EH (cell line): ENCODE data around the gene TCIRG1.

Source experiments
- DNase-seq: peaks from one replicate; pipeline ENCODE4 v3.0.0-alpha.2; 2015; ENCODE audit warnings: low read depth

The TCIRG1 gene

DNA sequence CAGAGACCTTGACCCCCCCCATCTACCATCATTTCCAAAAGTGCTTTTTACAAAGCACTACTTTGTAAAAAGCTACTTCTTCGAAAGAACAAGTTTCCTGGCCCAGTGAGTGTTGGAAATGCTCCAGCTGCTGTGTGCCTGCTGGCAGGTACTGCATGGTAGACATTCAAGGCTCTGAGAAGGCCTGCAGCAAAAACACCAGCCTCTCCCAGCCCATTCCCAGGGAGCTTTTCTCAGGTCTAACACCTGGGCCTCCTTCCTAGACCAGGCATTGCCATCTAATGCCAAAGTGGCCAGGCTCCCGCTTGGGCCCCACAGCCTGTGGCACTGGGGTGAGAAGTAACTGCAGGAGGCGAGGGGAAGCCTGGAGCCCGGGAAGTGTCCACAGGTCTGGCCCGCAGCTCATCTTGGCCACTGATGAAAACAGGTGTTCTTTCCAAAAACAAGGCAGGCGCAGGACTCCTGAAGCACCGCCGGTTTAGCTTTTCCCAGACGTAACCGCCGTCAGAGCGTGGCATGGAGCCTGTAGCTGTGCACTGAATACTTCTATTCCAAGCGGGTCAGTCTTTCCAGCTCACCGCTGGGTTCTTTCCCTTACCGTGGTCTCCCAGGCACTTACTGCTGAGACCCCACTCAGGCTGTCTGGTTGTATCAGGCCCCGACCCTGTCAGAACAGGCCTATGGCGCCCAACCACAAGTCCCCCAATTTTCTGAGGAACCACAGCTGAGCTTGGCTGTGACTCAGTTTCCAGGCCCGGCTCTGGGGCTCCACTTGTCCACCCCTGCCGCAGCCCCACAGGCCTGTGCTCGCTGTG, 1.2 kb upstream of the TCIRG1 start:
- no peak for DNase-seq

DNA sequence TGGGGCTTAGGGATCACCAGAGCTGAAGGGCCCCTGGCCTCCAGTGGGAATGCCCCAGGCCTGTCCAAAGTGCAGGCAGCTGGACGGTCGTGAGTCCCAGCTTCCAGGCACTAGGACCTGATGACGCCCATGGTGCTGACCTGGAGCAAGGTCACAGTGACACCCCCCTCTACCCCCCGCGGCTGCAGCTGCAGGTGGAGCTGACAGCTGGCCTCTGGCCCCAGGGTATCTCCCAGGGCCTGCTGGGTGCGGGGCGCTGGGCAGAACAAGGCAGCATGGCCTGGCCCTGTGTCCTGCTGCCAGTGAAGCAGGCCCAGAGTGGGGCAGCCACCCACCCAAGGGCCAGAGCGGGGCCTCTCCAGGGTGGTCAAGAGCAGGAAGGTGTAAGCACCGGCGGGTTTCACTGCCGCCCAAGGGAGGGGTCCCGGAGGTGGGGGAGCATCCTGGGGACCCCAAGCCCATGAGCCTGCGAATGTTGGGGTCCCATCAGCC, 553 bp upstream of the TCIRG1 start:
- DNase-seq, result no peak

DNA sequence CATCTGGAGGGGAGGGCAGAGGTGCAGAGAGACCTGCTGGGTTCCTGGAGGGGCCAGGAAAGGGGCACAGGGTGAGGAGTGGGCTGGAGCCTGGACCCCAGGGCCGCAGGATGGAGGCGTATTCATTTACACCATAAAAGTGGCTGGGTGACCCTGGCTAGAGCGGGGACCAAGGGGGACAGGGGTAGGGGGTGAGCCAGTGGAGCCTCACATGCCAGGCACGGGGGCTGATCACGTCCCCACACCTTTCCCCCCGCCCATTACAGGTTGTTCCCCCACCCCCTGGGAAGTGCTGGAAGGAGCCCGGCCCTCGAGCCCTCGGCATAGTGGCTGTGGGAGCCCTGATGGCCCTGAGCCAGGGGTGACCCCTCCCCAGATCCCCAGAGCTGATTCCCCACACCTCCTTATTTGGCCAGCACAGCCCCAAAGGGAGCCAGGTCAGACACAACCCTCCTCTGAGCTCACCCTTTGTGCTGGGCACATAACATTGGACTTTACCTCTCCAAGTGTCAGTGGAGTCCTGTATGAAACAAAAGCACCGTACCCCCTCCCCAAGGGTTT, 781 bp downstream of the TCIRG1 start:
- DNase-seq, result peak; percentile 27

DNA sequence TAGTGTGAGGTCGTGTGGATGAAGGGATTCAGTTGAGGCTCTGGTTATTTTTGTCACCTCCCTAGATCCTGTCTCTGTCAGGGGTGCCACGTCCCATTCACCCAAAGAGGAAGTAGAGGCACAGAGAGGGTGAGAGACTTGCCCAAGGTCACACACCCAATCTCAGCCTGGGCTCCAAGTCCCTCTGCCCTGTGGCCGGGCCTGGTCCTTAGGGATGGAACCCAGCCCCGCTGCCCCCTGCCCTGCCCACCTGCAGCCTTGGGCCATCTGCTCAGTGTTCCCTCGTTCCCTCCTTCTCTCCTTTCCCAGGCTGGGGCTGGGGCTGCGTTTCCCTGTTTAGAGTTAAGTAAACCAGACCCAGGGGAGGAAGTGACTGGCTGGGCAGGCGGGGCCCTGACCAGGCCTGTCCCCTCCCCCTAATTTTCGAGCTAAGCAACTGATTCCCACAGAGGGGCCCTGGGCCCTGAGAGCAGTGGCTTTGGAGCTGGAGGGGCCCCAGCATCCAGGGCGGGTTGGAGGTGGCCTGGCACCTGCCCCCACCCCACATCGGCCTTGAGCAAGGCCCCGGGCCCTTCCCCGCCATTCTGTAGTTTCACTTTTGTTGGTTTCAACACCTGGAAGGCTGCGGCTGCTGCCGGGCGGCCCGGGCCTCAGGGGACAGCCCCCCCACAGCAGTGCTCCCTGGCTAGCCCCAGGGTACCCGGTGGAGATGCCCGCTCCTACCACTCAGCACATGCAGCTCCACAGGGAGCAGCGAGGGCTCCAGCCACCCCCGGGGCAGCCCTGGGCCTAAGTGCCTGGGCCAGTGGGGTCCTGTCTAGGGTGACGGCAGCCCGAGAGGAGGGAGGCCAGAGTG, 1.5 kb downstream of the TCIRG1 start:
- DNase-seq, result peak; percentile 79

DNA sequence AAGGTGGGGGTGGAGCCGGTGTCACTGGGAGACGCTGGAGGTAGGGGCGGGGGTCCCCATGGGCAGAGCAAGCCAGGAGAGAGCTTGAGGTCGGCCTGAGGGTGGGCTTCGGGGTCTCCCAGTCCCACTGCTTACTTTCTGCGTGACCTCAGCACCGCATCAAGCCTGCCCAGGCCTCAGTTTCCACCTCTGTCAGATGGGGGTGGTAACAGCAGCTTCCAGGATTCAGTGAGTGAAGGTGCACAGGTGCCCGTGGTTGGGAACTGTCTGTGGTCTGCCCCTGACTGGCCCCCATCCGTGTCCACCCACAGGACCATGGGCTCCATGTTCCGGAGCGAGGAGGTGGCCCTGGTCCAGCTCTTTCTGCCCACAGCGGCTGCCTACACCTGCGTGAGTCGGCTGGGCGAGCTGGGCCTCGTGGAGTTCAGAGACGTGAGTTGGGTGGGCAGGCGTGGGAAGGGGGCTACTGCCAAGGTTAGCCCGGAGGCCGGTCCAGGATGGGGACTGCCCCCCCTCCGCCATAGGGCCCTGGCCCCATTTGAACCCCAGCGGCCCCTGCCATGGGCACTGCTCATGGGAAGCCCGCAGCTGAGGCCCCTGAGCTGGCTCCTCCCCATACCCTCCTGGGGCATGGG, 2.2 kb downstream of the TCIRG1 start:
- DNase-seq, result no peak

DNA sequence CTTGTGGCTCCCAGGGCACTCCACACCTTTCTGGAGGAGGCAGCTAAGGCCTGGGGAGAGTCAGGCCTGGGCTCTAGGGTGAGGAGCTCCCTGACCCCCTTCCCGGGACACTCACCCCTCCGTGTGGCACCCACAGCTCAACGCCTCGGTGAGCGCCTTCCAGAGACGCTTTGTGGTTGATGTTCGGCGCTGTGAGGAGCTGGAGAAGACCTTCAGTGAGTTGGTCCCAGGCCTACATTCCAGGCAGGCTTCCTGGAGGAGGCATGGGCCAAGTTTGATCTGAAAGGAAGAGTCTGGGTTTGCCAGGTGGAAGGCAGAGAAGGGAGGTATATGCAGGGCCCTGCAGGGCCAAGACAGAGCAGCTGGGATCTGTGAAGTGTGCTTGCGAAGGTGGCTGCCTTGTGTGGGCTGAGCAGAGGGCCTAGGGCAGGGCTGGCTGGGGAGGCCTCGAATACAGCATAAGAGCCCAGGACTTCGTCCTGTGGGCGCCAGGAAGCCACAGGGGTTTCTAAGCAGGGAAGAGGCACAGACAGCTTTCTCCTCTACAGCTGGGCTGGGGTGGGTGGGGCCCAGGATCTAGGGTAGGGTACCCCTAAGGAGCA, 2.9 kb downstream of the TCIRG1 start:
- DNase-seq, result no peak

DNA sequence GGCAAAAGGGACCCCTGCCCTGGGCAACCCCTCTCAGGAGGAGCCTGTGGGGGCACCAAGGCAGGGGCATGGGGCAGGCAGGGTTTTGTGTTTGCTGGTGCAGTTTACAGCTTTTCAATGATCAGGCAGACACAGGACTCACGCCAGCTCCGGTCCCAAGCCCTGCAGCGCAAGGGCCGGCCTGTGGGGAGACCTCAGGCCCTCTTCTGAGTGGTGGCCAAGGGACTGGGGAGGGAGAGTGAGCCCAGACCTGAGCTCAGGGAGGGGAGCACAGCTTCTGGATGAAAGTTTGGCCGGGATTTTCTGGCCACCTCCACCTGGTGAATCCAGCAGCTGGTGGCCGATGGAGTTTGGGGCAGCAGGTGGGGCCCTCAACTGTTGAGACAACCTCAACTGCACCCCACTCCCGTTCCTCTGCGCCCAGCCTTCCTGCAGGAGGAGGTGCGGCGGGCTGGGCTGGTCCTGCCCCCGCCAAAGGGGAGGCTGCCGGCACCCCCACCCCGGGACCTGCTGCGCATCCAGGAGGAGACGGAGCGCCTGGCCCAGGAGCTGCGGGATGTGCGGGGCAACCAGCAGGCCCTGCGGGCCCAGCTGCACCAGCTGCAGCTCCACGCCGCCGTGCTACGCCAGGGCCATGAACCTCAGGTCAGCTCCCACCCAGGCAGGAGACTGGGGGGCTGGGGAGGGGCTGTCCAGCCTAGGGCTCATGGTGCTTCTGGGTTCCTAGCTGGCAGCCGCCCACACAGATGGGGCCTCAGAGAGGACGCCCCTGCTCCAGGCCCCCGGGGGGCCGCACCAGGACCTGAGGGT, 3.6 kb downstream of the TCIRG1 start:
- no peak for DNase-seq

DNA sequence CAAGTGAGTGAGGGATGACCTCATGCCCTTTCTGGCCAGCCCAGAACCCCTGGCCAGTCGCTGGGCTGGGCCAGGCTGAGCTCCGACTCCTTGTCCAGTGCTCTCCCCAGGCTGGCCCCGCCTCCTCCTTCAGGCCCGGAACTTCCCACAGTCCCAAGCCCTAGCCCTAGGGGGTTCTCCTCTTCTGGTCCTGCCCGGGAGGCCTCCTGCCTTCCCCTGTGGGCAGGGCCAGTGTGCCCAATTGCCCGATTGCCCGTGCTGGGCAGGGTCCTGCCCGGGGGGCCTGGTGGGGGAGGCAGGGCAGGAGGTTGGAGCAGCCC, 4.2 kb downstream of the TCIRG1 start:
- no peak for DNase-seq

DNA sequence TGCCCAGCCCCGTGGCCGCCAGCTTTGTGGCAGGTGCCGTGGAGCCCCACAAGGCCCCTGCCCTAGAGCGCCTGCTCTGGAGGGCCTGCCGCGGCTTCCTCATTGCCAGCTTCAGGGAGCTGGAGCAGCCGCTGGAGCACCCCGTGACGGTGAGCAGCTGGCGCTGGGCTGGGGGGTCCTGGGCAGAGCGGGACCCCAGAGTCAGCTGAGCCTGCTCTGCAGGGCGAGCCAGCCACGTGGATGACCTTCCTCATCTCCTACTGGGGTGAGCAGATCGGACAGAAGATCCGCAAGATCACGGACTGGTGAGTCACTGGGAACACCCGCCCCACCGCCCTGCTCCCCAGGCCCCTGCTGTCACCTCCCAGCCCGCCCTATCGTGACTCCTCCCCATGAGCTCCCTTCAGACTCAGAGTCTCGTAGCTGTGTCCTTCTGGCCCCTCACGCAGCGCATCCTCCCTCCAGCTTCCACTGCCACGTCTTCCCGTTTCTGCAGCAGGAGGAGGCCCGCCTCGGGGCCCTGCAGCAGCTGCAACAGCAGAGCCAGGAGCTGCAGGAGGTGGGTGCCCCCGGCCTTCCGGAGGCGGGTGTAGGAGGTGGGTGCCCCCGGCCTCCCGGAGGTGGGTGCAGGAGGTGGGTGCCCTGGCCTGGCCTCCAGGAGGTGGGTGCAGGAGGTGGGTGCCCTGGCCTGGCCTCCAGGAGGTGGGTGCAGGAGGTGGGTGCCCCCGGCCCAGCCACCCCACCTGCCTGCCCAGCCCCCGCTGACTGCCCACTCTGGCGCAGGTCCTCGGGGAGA, 4.7 kb downstream of the TCIRG1 start:
- peak; percentile 87 for DNase-seq

DNA sequence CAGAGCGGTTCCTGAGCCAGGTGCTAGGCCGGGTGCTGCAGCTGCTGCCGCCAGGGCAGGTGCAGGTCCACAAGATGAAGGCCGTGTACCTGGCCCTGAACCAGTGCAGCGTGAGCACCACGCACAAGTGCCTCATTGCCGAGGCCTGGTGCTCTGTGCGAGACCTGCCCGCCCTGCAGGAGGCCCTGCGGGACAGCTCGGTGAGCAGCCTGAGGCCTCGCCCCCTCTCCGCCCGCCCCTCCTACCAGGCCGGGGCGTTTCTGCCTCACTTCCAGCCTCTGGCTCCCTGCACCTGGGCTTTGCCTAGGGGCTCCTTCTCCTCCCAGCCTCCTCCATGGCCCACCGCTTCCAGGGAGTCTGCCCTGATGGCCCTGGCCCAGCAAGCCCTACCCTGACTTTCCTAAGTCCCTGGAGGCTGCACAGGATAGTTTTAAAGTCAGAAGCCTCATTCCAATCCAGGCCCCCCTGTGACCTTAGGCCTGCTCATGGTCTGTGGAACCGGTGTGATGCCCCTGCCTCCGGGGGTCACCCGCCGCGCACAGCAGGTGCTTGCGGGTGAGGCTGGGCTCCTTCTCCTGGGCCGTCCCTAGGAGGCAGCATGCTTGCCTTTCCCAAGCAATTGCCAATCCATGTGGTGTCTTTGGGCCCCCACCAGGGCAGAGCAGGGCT, 5.5 kb downstream of the TCIRG1 start:
- DNase-seq, result no peak

DNA sequence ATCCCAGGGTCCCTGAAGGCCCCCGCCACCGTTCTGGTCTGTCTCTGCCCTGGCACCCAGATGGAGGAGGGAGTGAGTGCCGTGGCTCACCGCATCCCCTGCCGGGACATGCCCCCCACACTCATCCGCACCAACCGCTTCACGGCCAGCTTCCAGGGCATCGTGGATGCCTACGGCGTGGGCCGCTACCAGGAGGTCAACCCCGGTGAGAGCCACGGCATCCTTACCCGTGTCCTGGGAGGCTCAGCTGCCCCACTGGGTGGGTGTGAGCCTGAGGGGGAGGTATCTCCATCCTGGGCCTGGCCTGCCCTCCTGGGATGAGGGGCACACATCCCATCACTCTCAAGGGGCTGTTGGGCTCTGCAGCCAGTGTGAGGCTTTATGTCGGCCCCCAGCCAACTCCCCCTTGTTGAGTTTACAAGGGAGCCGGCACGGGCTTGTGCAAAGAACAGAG, 6.1 kb downstream of the TCIRG1 start:
- no peak for DNase-seq

DNA sequence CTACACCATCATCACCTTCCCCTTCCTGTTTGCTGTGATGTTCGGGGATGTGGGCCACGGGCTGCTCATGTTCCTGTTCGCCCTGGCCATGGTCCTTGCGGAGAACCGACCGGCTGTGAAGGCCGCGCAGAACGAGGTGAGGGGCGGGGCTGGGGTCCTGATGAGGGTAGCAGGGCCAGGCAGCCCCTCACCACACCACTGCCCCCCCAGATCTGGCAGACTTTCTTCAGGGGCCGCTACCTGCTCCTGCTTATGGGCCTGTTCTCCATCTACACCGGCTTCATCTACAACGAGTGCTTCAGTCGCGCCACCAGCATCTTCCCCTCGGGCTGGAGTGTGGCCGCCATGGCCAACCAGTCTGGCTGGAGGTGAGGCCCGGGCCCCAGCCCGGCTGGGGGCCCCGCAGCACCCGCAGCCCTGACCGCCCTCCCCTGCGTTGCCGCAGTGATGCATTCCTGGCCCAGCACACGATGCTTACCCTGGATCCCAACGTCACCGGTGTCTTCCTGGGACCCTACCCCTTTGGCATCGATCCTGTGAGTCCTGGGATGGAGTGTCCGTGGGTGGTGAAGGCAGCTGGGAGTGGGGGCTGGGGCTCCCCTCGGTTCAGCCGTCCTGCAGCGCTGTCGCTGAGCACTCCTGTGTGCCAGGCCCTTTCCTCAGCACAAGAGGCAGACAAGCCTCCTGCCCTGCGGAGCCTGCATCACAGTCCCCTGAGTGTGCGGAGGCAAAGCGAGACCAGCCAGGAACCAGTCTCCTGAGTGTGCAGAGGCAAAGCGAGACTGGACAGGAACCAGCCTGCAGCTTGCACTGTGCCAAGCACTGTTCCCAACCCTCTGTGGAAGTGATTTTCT, 8.8 kb downstream of the TCIRG1 start:
- no peak for DNase-seq

DNA sequence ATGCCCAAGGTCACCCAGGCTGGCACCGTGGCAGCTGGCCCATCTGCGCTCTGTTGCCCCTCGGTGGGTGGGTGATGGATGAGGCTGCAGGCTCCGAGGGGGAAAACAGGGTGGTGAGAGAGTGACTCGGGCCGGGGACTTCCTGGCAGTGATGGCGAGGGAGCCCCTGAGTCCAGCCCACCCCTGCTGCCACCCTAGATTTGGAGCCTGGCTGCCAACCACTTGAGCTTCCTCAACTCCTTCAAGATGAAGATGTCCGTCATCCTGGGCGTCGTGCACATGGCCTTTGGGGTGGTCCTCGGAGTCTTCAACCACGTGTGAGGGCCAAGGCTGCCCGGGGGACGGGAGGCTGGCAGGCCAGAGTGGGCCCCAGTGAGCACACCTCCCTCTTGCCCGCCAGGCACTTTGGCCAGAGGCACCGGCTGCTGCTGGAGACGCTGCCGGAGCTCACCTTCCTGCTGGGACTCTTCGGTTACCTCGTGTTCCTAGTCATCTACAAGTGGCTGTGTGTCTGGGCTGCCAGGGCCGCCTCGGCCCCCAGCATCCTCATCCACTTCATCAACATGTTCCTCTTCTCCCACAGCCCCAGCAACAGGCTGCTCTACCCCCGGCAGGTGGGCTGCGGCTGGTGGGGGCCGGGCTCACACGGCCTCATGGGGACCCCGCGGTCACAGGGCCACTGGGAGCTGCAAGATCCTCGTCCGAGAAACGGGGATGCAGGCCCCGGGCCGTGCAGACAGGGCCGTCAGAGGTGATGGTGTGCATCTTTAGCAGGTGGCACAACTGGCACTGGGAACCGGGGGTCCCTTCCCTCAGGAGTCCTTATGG, 10.1 kb downstream of the TCIRG1 start:
- DNase-seq, result no peak

DNA sequence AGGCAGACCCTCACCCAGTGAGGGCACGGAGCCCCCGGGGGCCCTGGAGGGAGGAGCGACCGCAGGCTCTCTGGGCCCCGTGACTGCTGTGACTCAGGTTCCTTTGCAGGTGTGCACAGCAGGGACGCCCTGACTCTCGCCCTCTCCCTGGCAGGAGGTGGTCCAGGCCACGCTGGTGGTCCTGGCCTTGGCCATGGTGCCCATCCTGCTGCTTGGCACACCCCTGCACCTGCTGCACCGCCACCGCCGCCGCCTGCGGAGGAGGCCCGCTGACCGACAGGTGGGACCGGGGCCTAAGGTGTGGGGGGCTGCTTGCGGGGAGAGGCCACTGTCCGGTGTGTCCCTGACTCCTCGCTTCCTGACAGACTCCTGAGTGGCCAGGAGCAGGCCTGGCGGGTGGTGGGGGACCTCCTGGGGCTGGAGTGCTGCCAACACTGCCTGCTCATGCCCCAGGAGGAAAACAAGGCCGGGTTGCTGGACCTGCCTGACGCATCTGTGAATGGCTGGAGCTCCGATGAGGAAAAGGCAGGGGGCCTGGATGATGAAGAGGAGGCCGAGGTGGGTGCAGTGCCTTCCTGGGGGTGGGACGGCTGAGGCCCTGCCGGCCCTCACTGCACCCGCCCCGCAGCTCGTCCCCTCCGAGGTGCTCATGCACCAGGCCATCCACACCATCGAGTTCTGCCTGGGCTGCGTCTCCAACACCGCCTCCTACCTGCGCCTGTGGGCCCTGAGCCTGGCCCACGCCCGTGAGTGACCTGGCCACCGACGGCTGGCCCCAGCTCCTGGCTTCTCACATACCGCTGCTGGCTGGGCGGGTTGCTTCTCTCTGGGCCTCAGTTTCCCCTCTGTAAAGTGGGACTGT, 10.9 kb downstream of the TCIRG1 start:
- DNase-seq, result no peak

DNA sequence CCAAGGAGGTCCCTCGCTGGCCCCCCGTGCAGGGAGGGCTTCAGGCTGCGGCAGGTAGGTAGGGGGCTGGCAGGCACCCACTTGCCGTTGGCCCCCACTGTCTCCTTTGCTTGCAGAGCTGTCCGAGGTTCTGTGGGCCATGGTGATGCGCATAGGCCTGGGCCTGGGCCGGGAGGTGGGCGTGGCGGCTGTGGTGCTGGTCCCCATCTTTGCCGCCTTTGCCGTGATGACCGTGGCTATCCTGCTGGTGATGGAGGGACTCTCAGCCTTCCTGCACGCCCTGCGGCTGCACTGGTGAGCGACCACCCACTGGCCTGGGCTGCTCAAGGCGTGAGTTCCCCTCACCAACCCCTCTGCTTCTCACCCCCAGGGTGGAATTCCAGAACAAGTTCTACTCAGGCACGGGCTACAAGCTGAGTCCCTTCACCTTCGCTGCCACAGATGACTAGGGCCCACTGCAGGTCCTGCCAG, 11.6 kb downstream of the TCIRG1 start:
- DNase-seq, result no peak
